ENCODE data around the gene RGS6.
A peak's percentile ranks its signal among the peaks of the same experiment; 100 is the strongest.

RGS6 gene

GRCh38 chr14:72253503-72253902, 321.3 kb downstream of the RGS6 start:
- no peak overlapping the region for H2BK12ac ChIP-seq (ENCODE audit: low read length)
- no peaks in the 10 kb centered on the region for H3K36me3 ChIP-seq (ENCODE audit: control insufficient read depth in 1 of 2, insufficient read depth in 2 of 2, low read length in 2 of 2)

GRCh38 chr14:72254202-72254936, 322.1 kb downstream of the RGS6 start:
- H3K79me2 ChIP-seq (ENCODE audit: control insufficient read depth, insufficient read depth, low read length, poor library complexity) = no peaks in the 10 kb centered on the region
- H3K4ac ChIP-seq (ENCODE audit: low read depth, low read length) = no peak overlapping the region
- H3K9ac ChIP-seq (ENCODE audit: low read length) = no peak overlapping the region
- H4K91ac ChIP-seq (ENCODE audit: low read depth, low read length) = no peak overlapping the region
- H3K23ac ChIP-seq (ENCODE audit: low read length) = no peak overlapping the region
- H3K14ac ChIP-seq (ENCODE audit: low read length) = no peak overlapping the region
- H2BK12ac ChIP-seq (ENCODE audit: low read length) = no peak overlapping the region
- no peaks in the 10 kb centered on the region for H3K27me3 ChIP-seq (ENCODE audit: insufficient read depth, low read length)
- H3K4me3 ChIP-seq (ENCODE audit: low read depth, low read length) = no peak overlapping the region
- H3K4me1 ChIP-seq (ENCODE audit: control insufficient read depth in 1 of 2, insufficient read depth in 2 of 2, low read length in 2 of 2) = peaks cover 0 to 7% of the 10 kb centered on the region in 2 experiments
- no CpG with 5 or more reads among the region's 2 CpGs for WGBS (ENCODE audit: extremely low coverage, insufficient coverage, insufficient read length)
- H2BK120ac ChIP-seq (ENCODE audit: insufficient read depth, low read length, poor library complexity) = no peak overlapping the region
- H4K12ac ChIP-seq (ENCODE audit: low read depth, low read length) = no peak overlapping the region
- H4K8ac ChIP-seq (ENCODE audit: low read depth, low read length) = no peak overlapping the region
- H3K9me3 ChIP-seq (ENCODE audit: insufficient read depth, low read depth, low read length) = no peaks in the 10 kb centered on the region
- no peak overlapping the region for H2AFZ ChIP-seq (ENCODE audit: insufficient read depth, low read length, poor library complexity)
- no peak overlapping the region for H2AK5ac ChIP-seq (ENCODE audit: low read length)
- no peaks in the 10 kb centered on the region for H3K36me3 ChIP-seq (ENCODE audit: control insufficient read depth in 1 of 2, insufficient read depth in 2 of 2, low read length in 2 of 2)
- no peak overlapping the region for H3K4me2 ChIP-seq (ENCODE audit: low read length)
- no peak overlapping the region for H3K27ac ChIP-seq (ENCODE audit: low read depth, low read length)
- DNase-seq = no peak
- H3K79me1 ChIP-seq (ENCODE audit: low read length) = no peaks in the 10 kb centered on the region
- no peak overlapping the region for H3K18ac ChIP-seq (ENCODE audit: low read length)
- no peak overlapping the region for H2BK5ac ChIP-seq (ENCODE audit: low read depth, low read length, poor library complexity)

More at GRCh38 chr14:72253503-72253902, 321.3 kb downstream of the RGS6 start:
- Histone ChIP-seq H3K23ac (ENCODE audit: low read length) (no peak overlapping the region), H3K79me2 (ENCODE audit: control insufficient read depth, insufficient read depth, low read length, poor library complexity) (no peaks in the 10 kb centered on the region), H4K8ac (ENCODE audit: low read depth, low read length) (no peak overlapping the region), H2AK5ac (ENCODE audit: low read length) (no peak overlapping the region), H3K18ac (ENCODE audit: low read length) (no peak overlapping the region), H4K12ac (ENCODE audit: low read depth, low read length) (no peak overlapping the region), H3K27me3 (ENCODE audit: insufficient read depth, low read length) (no peaks in the 10 kb centered on the region), H3K4me2 (ENCODE audit: low read length) (no peak overlapping the region), H3K27ac (ENCODE audit: low read depth, low read length) (no peak overlapping the region), H3K4me1 (ENCODE audit: control insufficient read depth in 1 of 2, insufficient read depth in 2 of 2, low read length in 2 of 2) (peaks cover 0 to 7% of the 10 kb centered on the region in 2 experiments), H2BK120ac (ENCODE audit: insufficient read depth, low read length, poor library complexity) (no peak overlapping the region), H3K4ac (ENCODE audit: low read depth, low read length) (no peak overlapping the region), H3K79me1 (ENCODE audit: low read length) (no peaks in the 10 kb centered on the region), H4K91ac (ENCODE audit: low read depth, low read length) (no peak overlapping the region), H3K14ac (ENCODE audit: low read length) (no peak overlapping the region), H3K9me3 (ENCODE audit: insufficient read depth, low read depth, low read length) (no peaks in the 10 kb centered on the region), H2BK5ac (ENCODE audit: low read depth, low read length, poor library complexity) (no peak overlapping the region), H3K9ac (ENCODE audit: low read length) (no peak overlapping the region), H2AFZ (ENCODE audit: insufficient read depth, low read length, poor library complexity) (no peak overlapping the region), H3K4me3 (ENCODE audit: low read depth, low read length) (no peak overlapping the region)
- DNase-seq = peak in 1 of 2 donors; percentile 48
- WGBS (ENCODE audit: extremely low coverage, insufficient coverage, insufficient read length) = no CpG with 5 or more reads among the region's 2 CpGs

- H4K91ac ChIP-seq (ENCODE audit: low read depth, low read length) = peak overlapping the region; percentile 54
- no peaks in the 10 kb centered on the region for H3K79me1 ChIP-seq (ENCODE audit: low read length)
- no peak overlapping the region for H4K8ac ChIP-seq (ENCODE audit: low read depth, low read length)
- H2BK5ac ChIP-seq (ENCODE audit: low read depth, low read length, poor library complexity) = peak overlapping the region; percentile 39
- H3K27me3 ChIP-seq (ENCODE audit: insufficient read depth, low read length) = no peaks in the 10 kb centered on the region
- DNase-seq = no peak
- no peak overlapping the region for H4K12ac ChIP-seq (ENCODE audit: low read depth, low read length)
- H2AFZ ChIP-seq (ENCODE audit: insufficient read depth, low read length, poor library complexity) = no peak overlapping the region
- no peak overlapping the region for H3K4me2 ChIP-seq (ENCODE audit: low read length)
- H3K14ac ChIP-seq (ENCODE audit: low read length) = peak overlapping the region; percentile 72
- no peak overlapping the region for H3K4me3 ChIP-seq (ENCODE audit: low read depth, low read length)
- H2BK120ac ChIP-seq (ENCODE audit: insufficient read depth, low read length, poor library complexity) = no peak overlapping the region
- H3K18ac ChIP-seq (ENCODE audit: low read length) = peak overlapping the region; percentile 62
- no CpG with 5 or more reads among the region's 4 CpGs for WGBS (ENCODE audit: extremely low coverage, insufficient coverage, insufficient read length)
- H3K36me3 ChIP-seq (ENCODE audit: control insufficient read depth in 1 of 2, insufficient read depth in 2 of 2, low read length in 2 of 2) = no peaks in the 10 kb centered on the region
- no peak overlapping the region for H3K9ac ChIP-seq (ENCODE audit: low read length)
- no peak overlapping the region for H3K27ac ChIP-seq (ENCODE audit: low read depth, low read length)
- H2AK5ac ChIP-seq (ENCODE audit: low read length) = no peak overlapping the region
- no peak overlapping the region for H3K4ac ChIP-seq (ENCODE audit: low read depth, low read length)
- H3K23ac ChIP-seq (ENCODE audit: low read length) = no peak overlapping the region
- H3K9me3 ChIP-seq (ENCODE audit: insufficient read depth, low read depth, low read length) = no peaks in the 10 kb centered on the region
- H3K79me2 ChIP-seq (ENCODE audit: control insufficient read depth, insufficient read depth, low read length, poor library complexity) = no peaks in the 10 kb centered on the region
- peaks cover 0 to 7% of the 10 kb centered on the region in 2 experiments for H3K4me1 ChIP-seq (ENCODE audit: control insufficient read depth in 1 of 2, insufficient read depth in 2 of 2, low read length in 2 of 2)
- peak overlapping the region; percentile 68 for H2BK12ac ChIP-seq (ENCODE audit: low read length)
Observed at GRCh38 chr14:72254937-72255472, 322.8 kb downstream of the RGS6 start.

- no peak overlapping the region for H3K4ac ChIP-seq (ENCODE audit: low read depth, low read length)
- H3K4me2 ChIP-seq (ENCODE audit: low read length) = no peak overlapping the region
- no peak overlapping the region for H3K23ac ChIP-seq (ENCODE audit: low read length)
- H2BK12ac ChIP-seq (ENCODE audit: low read length) = no peak overlapping the region
- H3K79me1 ChIP-seq (ENCODE audit: low read length) = no peaks in the 10 kb centered on the region
- H3K79me2 ChIP-seq (ENCODE audit: control insufficient read depth, insufficient read depth, low read length, poor library complexity) = no peaks in the 10 kb centered on the region
- H2AK5ac ChIP-seq (ENCODE audit: low read length) = no peak overlapping the region
- no peaks in the 10 kb centered on the region for H3K27me3 ChIP-seq (ENCODE audit: insufficient read depth, low read length)
- H4K12ac ChIP-seq (ENCODE audit: low read depth, low read length) = no peak overlapping the region
- H2BK5ac ChIP-seq (ENCODE audit: low read depth, low read length, poor library complexity) = no peak overlapping the region
- DNase-seq = peak; percentile 86 to 92
- no peak overlapping the region for H3K27ac ChIP-seq (ENCODE audit: low read depth, low read length)
- H2AFZ ChIP-seq (ENCODE audit: insufficient read depth, low read length, poor library complexity) = no peak overlapping the region
- no peaks in the 10 kb centered on the region for H3K9me3 ChIP-seq (ENCODE audit: insufficient read depth, low read depth, low read length)
- H3K9ac ChIP-seq (ENCODE audit: low read length) = no peak overlapping the region
- H3K4me1 ChIP-seq (ENCODE audit: control insufficient read depth in 1 of 2, insufficient read depth in 2 of 2, low read length in 2 of 2) = peaks cover 0 to 7% of the 10 kb centered on the region in 2 experiments
- no CpG with 5 or more reads among the region's 1 CpG for WGBS (ENCODE audit: extremely low coverage, insufficient coverage, insufficient read length)
- H4K91ac ChIP-seq (ENCODE audit: low read depth, low read length) = no peak overlapping the region
- no peak overlapping the region for H4K8ac ChIP-seq (ENCODE audit: low read depth, low read length)
- H3K14ac ChIP-seq (ENCODE audit: low read length) = no peak overlapping the region
- no peak overlapping the region for H3K4me3 ChIP-seq (ENCODE audit: low read depth, low read length)
- no peak overlapping the region for H2BK120ac ChIP-seq (ENCODE audit: insufficient read depth, low read length, poor library complexity)
- H3K36me3 ChIP-seq (ENCODE audit: control insufficient read depth in 1 of 2, insufficient read depth in 2 of 2, low read length in 2 of 2) = no peaks in the 10 kb centered on the region
- H3K18ac ChIP-seq (ENCODE audit: low read length) = no peak overlapping the region
Observed at GRCh38 chr14:72256055-72256454, 323.8 kb downstream of the RGS6 start.
